ENCODE data around the gene TPMT. TPM values are rescaled to one million over a fixed set of nuclear protein-coding genes. Genes with fewer than 3 reads are reported as not detected.

The TPMT gene
- total RNA-seq, 1 donor from 2014 or later: 4.2 TPM

Other genes starting within 250 kb of the TPMT start
- gene KIF13A, start 167.4 kb downstream of the TPMT start, total RNA-seq: 14.5 TPM
- 1.2 TPM for gene NHLRC1, start 32.4 kb downstream of the TPMT start, total RNA-seq
- 40.8 TPM for gene KDM1B, start 345 bp upstream of the TPMT start, total RNA-seq
- 97.9 TPM for gene DEK, start 109.5 kb upstream of the TPMT start, total RNA-seq
- gene RNF144B, start 232.3 kb upstream of the TPMT start, total RNA-seq: 2.0 TPM

All from temporal lobe (tissue), 1 donor.